Measurements from ENCODE around the gene TTK.
"Not testable (repeated sequence)": the region's sequence is repeated elsewhere in the genome, so short reads cannot be mapped to it uniquely, and the experiment has no call there.

The TTK gene

GRCh38 chr6:80022803-80023202, 18.4 kb downstream of the TTK start:
- DNase-seq, result no peak

- no peak for DNase-seq
Measured at GRCh38 chr6:80028589-80028988, 24.1 kb downstream of the TTK start.

GRCh38 chr6:80029470-80029869, 25.0 kb downstream of the TTK start:
- DNase-seq, result no peak

- not testable (repeated sequence) for DNase-seq
Measured at GRCh38 chr6:80048220-80048619, 43.8 kb downstream of the TTK start.

GRCh38 chr6:80060774-80061173, 56.3 kb downstream of the TTK start:
- no peak for DNase-seq

GRCh38 chr6:80068146-80068545, 63.7 kb downstream of the TTK start:
- DNase-seq, result not testable (repeated sequence)

GRCh38 chr6:80070431-80070830, 66.0 kb downstream of the TTK start:
- DNase-seq, result not testable (repeated sequence)

- no peak for DNase-seq
Measured at GRCh38 chr6:80077067-80077466, 72.6 kb downstream of the TTK start.

GRCh38 chr6:80088637-80089036, 84.2 kb downstream of the TTK start:
- DNase-seq, result no peak

GRCh38 chr6:80091506-80091905, 87.1 kb downstream of the TTK start:
- no peak for DNase-seq

Data from 8988T (cell line).